H1 (cell line): ENCODE data around the gene CTNNA3. TPM values are rescaled to one million over a fixed set of nuclear protein-coding genes. Genes with fewer than 3 reads are reported as not detected.

Source experiments
- CTCF ChIA-PET: fragments of 300-600 bp; sonication (Branson Sonifier 250); formaldehyde crosslinking; loops from one replicate; lab custom pipeline; 2021; ENCODE audit not compliant: partially characterized antibody; lab: Charles Lee
- POLR2A ChIA-PET: fragments of 300-600 bp; sonication (Branson Sonifier 250); formaldehyde crosslinking; loops from one replicate; lab custom pipeline; 2021; ENCODE audit warnings: inconsistent platforms; ENCODE audit not compliant: partially characterized antibody; lab: Charles Lee
- DNase-seq, 2 experiments: peaks; one replicate each; pipeline versions ENCODE4 v3.0.0 to v3.0.0-alpha.2; 2010 to 2022; ENCODE audit warnings: low spot score in 2 of 2, low read depth in 1 of 2, mixed read lengths in 1 of 2
- FAIRE-seq: peaks from 2 replicates; lab custom pipeline; 2011; peaks lifted over from hg19 to GRCh38; lab: Jason Lieb, UNC
- H2AFZ ChIP-seq: 2 replicates; pipeline ENCODE4 v1.8.1; 2012; ENCODE audit warnings: low read length, inconsistent platforms
- H2AK5ac ChIP-seq: 2 replicates; pipeline ENCODE4 v1.6.1; 2013; ENCODE audit warnings: low read depth, low read length
- H2BK120ac ChIP-seq: replicated peaks from 2 replicates; pipeline ENCODE3; 2013; ENCODE audit warnings: low read depth, low read length, inconsistent platforms
- H2BK12ac ChIP-seq: 2 replicates; pipeline ENCODE4 v1.6.1; 2013; ENCODE audit warnings: low read depth, low read length
- H2BK15ac ChIP-seq: 2 replicates; pipeline ENCODE4 v1.6.1; 2013; ENCODE audit warnings: low read length
- H2BK20ac ChIP-seq: 2 replicates; pipeline ENCODE4 v1.6.1; 2013; ENCODE audit warnings: low read length
- H2BK5ac ChIP-seq: 2 replicates; pipeline ENCODE4 v1.6.1; 2013; ENCODE audit warnings: low read depth, low read length
- H3K14ac ChIP-seq: 2 replicates; pipeline ENCODE4 v1.6.1; 2013; ENCODE audit warnings: inconsistent platforms; ENCODE audit not compliant: insufficient read length
- H3K18ac ChIP-seq: 2 replicates; pipeline ENCODE4 v1.6.1; 2013; ENCODE audit warnings: low read length; ENCODE audit errors: extremely low read depth
- H3K23ac ChIP-seq: 2 replicates; pipeline ENCODE4 v1.6.1; 2013; ENCODE audit warnings: inconsistent platforms; ENCODE audit not compliant: insufficient read length
- H3K23me2 ChIP-seq: 2 replicates; pipeline ENCODE4 v1.6.1; 2013; ENCODE audit warnings: low read depth, low read length
- H3K27ac ChIP-seq: 2 replicates; pipeline ENCODE4 v1.6.1; 2011; ENCODE audit warnings: low read depth, low read length, inconsistent platforms
- H3K27me3 ChIP-seq, 4 experiments: replicated peaks in 1 of 4; 1 replicate in 1 of 4; 2 replicates in 3 of 4; pipeline versions ENCODE4 v1.6.1 to v1.8.1; 2011 to 2013; ENCODE audit warnings: low read length in 3 of 4, mild to moderate bottlenecking in 3 of 4, inconsistent platforms in 2 of 4, mixed read lengths in 2 of 4, moderate library complexity in 1 of 4; ENCODE audit not compliant: control insufficient read depth in 3 of 4, insufficient read depth in 3 of 4; ENCODE audit errors: extremely low read depth in 1 of 4
- H3K36me3 ChIP-seq, 4 experiments: 2 replicates each; pipeline versions ENCODE4 v1.6.1 to v1.8.1; 2011 to 2013; ENCODE audit warnings: mild to moderate bottlenecking in 4 of 4, low read length in 3 of 4, moderate library complexity in 2 of 4, control low read depth in 1 of 4, inconsistent platforms in 1 of 4; ENCODE audit not compliant: insufficient read depth in 4 of 4, control insufficient read depth in 2 of 4
- H3K4ac ChIP-seq: replicated peaks from 2 replicates; pipeline ENCODE3; 2013; ENCODE audit warnings: low read length, low read depth, mixed read lengths, inconsistent platforms; ENCODE audit not compliant: insufficient read length
- H3K4me1 ChIP-seq, 4 experiments: replicated peaks in 1 of 4; 1 replicate in 1 of 4; 2 replicates in 3 of 4; pipeline versions ENCODE4 v1.6.1 to v1.8.1; 2011 to 2013; ENCODE audit warnings: low read length in 3 of 4, inconsistent platforms in 2 of 4, mixed read lengths in 1 of 4; ENCODE audit not compliant: insufficient read depth in 4 of 4, control insufficient read depth in 3 of 4
- H3K4me2 ChIP-seq, 2 experiments: 2 replicates each; pipeline versions ENCODE4 v1.6.1 to v1.8.1; 2011 to 2013; ENCODE audit warnings: low read depth in 2 of 2, low read length in 2 of 2, control low read depth in 1 of 2, inconsistent platforms in 1 of 2, mild to moderate bottlenecking in 1 of 2; ENCODE audit not compliant: insufficient read depth in 1 of 2
- H3K4me3 ChIP-seq, 4 experiments: fragments of 200-600, 300-600 bp in 1 of 4; sonication (generic), shearing (Covaris generic), sonication (Bioruptor Twin) in 1 of 4; 2 replicates each; pipeline versions ENCODE4 v1.5.1 to v1.8.1; 2011 to 2016; ENCODE audit warnings: low read length in 4 of 4, low read depth in 3 of 4, control low read depth in 2 of 4, inconsistent platforms in 2 of 4, mild to moderate bottlenecking in 2 of 4, mixed read lengths in 1 of 4, moderate library complexity in 1 of 4; ENCODE audit not compliant: insufficient read depth in 2 of 4; ENCODE audit errors: extremely low read depth in 1 of 4
- H3K56ac ChIP-seq: replicated peaks from 2 replicates; pipeline ENCODE3; 2013; ENCODE audit warnings: low read depth, mild to moderate bottlenecking, mixed read lengths, low read length, inconsistent platforms; ENCODE audit not compliant: insufficient read length
- H3K79me1 ChIP-seq: 2 replicates; pipeline ENCODE4 v1.6.1; 2013; ENCODE audit warnings: low read depth, low read length, control low read depth
- H3K79me2 ChIP-seq, 2 experiments: 2 replicates each; pipeline versions ENCODE4 v1.6.1 to v1.8.1; 2012 to 2013; ENCODE audit warnings: low read length in 2 of 2, mild to moderate bottlenecking in 2 of 2, inconsistent platforms in 1 of 2; ENCODE audit not compliant: insufficient read depth in 2 of 2, control insufficient read depth in 1 of 2
- H3K9ac ChIP-seq, 4 experiments: replicated peaks in 1 of 4; 1 replicate in 1 of 4; 2 replicates in 3 of 4; pipeline versions ENCODE4 v1.6.1 to v1.8.1; 2011 to 2013; ENCODE audit warnings: low read depth in 3 of 4, low read length in 3 of 4, control low read depth in 2 of 4, mild to moderate bottlenecking in 2 of 4, moderate library complexity in 2 of 4, inconsistent platforms in 1 of 4; ENCODE audit errors: extremely low read depth in 1 of 4
- H3K9me3 ChIP-seq, 2 experiments: 2 replicates each; pipeline versions ENCODE4 v1.6.1 to v1.8.1; 2012 to 2013; ENCODE audit warnings: mild to moderate bottlenecking in 2 of 2, moderate library complexity in 2 of 2, control low read depth in 1 of 2, inconsistent platforms in 1 of 2, low read depth in 1 of 2, low read length in 1 of 2, mixed read lengths in 1 of 2; ENCODE audit not compliant: insufficient read depth in 2 of 2
- H4K20me1 ChIP-seq, 2 experiments: replicated peaks in 1 of 2; 2 replicates each; pipeline versions ENCODE3 to v1.8.1; 2011 to 2013; ENCODE audit warnings: inconsistent platforms in 2 of 2, low read length in 2 of 2, mild to moderate bottlenecking in 1 of 2; ENCODE audit not compliant: insufficient read depth in 2 of 2, control insufficient read depth in 1 of 2
- H4K5ac ChIP-seq: 2 replicates; pipeline ENCODE4 v1.6.1; 2013; ENCODE audit warnings: low read length, low read depth, mixed read lengths, inconsistent platforms; ENCODE audit not compliant: insufficient read length
- H4K8ac ChIP-seq: 2 replicates; pipeline ENCODE4 v1.8.0; 2013; ENCODE audit warnings: mild to moderate bottlenecking, moderate library complexity, low read length, inconsistent platforms; ENCODE audit not compliant: insufficient read depth; ENCODE audit errors: extremely low read depth
- H4K91ac ChIP-seq: replicated peaks from 2 replicates; pipeline ENCODE3; 2013; ENCODE audit warnings: low read length, mixed read lengths, inconsistent platforms; ENCODE audit not compliant: insufficient read length
- BCL11A ChIP-seq, 2 experiments: IDR thresholded peaks; one replicate each; pipeline ENCODE4 v1.6.1; 2011; ENCODE audit warnings: low read depth in 2 of 2, low read length in 2 of 2, mild to moderate bottlenecking in 2 of 2
- CBX8 ChIP-seq: fragments of 300-800, 300-1000 bp; sonication (generic); IDR thresholded peaks from 2 replicates; pipeline ENCODE4 v1.7.1; 2016; ENCODE audit warnings: low read depth, low read length, borderline replicate concordance
- CHD2 ChIP-seq: IDR thresholded peaks from 2 replicates; pipeline ENCODE4 v1.6.1; 2012; ENCODE audit warnings: low read length, improper control_type of control experiment
- E2F6 ChIP-seq: IDR thresholded peaks from 2 replicates; pipeline ENCODE4 v1.6.1; 2012; ENCODE audit warnings: inconsistent platforms
- SAP30 ChIP-seq: fragments of 300-600 bp; sonication (generic); IDR thresholded peaks from 2 replicates; pipeline ENCODE4 v1.7.1; 2012; ENCODE audit warnings: low read length, moderate library complexity, mild to moderate bottlenecking, inconsistent platforms; ENCODE audit not compliant: insufficient read depth, insufficient replicate concordance
- WGBS, 2 experiments: shearing (Covaris generic) in 1 of 2; methylation state at CpG; one replicate each; pipeline versions ENCODE4 v1.1.6 to v1.1.7; 2013 to 2015; ENCODE audit warnings: low lambda C conversion rate in 2 of 2, mixed read lengths in 2 of 2, inconsistent platforms in 1 of 2, low coverage in 1 of 2, missing lambda C conversion rate in 1 of 2; ENCODE audit not compliant: insufficient replicate concordance in 2 of 2, insufficient coverage in 1 of 2, insufficient read length in 1 of 2; ENCODE audit errors: extremely low coverage in 1 of 2, missing lambda C conversion rate in 1 of 2; 5-methylcytosine and 5-hydroxymethylcytosine counted together
- polyA plus RNA-seq, 7 experiments: library from polyadenylated mRNA; depleted of rRNA in 3 of 7; stranded (reverse) in 5 of 7; unstranded in 2 of 7; fragments of >200 nt in 5 of 7; fragments of 200-250 nt in 2 of 7; gene quantifications; 1 replicate in 5 of 7; 2 replicates in 1 of 7; 4 replicates in 1 of 7; pipeline versions ENCODE4 v1.2.1 to v1.2.3, GENCODE V29; 2011 to 2013; ENCODE audit warnings: missing spikeins in 2 of 7, mixed read lengths in 2 of 7
- total RNA-seq: library from RNA; stranded (reverse); fragmentation: NEBNext Ultra II Directional; extraction: Animal tissue kit (Norgen Biotek cat#: 25700); gene quantifications from 2 replicates; pipeline ENCODE4 v1.2.1, GENCODE V29; 2021
- TF ChIP-seq, protein P1 (sequence below): IDR thresholded peaks from 2 replicates; pipeline ENCODE4 v1.6.1; 2012; ENCODE audit warnings: low read length, inconsistent platforms

The CTNNA3 gene
- total and polyA plus RNA-seq, 2 of the 8 experiments (the other 6 are each of a cell fraction or from before 2014, with no cell fraction given): 1.3 to 1.5 TPM

- no peak overlapping the region for H2BK12ac ChIP-seq
- H3K56ac ChIP-seq: no peak overlapping the region
- FAIRE-seq (no peak), DNase-seq (no peak)
- H3K18ac ChIP-seq: no peak overlapping the region
- H3K79me1 ChIP-seq: no peaks in the 10 kb centered on the region
- H3K4me1 ChIP-seq: no peaks in the 10 kb centered on the region
- H2BK20ac ChIP-seq: no peak overlapping the region
- TF ChIP-seq BCL11A (IDR thresholded peaks at IDR 0.05; ENCODE audit: low read depth in 2 of 2, low read length in 2 of 2): no peak
- no peak for TF ChIP-seq SAP30
- TF ChIP-seq CHD2: no peak
- TF ChIP-seq, protein P1, sequence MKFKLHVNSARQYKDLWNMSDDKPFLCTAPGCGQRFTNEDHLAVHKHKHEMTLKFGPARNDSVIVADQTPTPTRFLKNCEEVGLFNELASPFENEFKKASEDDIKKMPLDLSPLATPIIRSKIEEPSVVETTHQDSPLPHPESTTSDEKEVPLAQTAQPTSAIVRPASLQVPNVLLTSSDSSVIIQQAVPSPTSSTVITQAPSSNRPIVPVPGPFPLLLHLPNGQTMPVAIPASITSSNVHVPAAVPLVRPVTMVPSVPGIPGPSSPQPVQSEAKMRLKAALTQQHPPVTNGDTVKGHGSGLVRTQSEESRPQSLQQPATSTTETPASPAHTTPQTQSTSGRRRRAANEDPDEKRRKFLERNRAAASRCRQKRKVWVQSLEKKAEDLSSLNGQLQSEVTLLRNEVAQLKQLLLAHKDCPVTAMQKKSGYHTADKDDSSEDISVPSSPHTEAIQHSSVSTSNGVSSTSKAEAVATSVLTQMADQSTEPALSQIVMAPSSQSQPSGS: no peak
- no peak for TF ChIP-seq E2F6
- no peak for TF ChIP-seq CBX8
- WGBS, 2 experiments: 91% methylated on average over 4 of the region's 4 CpGs; no CpG with 5 or more reads in 1 of the 2 experiments
- no peaks in the 10 kb centered on the region for H3K79me2 ChIP-seq
- H4K8ac ChIP-seq: no peak overlapping the region
- no peak overlapping the region for H2BK5ac ChIP-seq
- H4K20me1 ChIP-seq: no peaks in the 10 kb centered on the region
- H3K9me3 ChIP-seq: no peaks in the 10 kb centered on the region
- no peak overlapping the region for H3K14ac ChIP-seq
- H4K5ac ChIP-seq: no peak overlapping the region
- H2AFZ ChIP-seq: no peak overlapping the region
- no peak overlapping the region for H3K4ac ChIP-seq
- H2BK120ac ChIP-seq: no peak overlapping the region
- H2AK5ac ChIP-seq: no peak overlapping the region
- no peak overlapping the region for H3K4me2 ChIP-seq
- no peak overlapping the region for H3K27ac ChIP-seq
- H3K4me3 ChIP-seq: no peak overlapping the region
- ChIA-PET CTCF (interaction anchor here (1.1 kb wide), 1 partner anchor 174 kb away, joined by 4 read pairs; no protein-coding TSS in a partner anchor), POLR2A (no interaction called here)
- H3K23me2 ChIP-seq: no peaks in the 10 kb centered on the region; the same call in 1 of the 2 replicates
- H2BK15ac ChIP-seq: no peak overlapping the region
- no peak overlapping the region for H3K23ac ChIP-seq
- no peak overlapping the region for H3K9ac ChIP-seq
- H3K36me3 ChIP-seq: no peaks in the 10 kb centered on the region; a peak in 1 of 8 replicates
- H4K91ac ChIP-seq: peak overlapping the region; percentile 22
- no peaks in the 10 kb centered on the region for H3K27me3 ChIP-seq
These were observed 1689.6 kb downstream of the CTNNA3 start for GRCh38 chr10:66006411-66006810.
